ENCODE data around the gene KLK2.
A peak's percentile ranks its signal among the peaks of the same experiment; 100 is the strongest.
"Not testable (repeated sequence)": the region's sequence is repeated elsewhere in the genome, so short reads cannot be mapped to it uniquely, and the experiment has no call there.

Gene KLK2

GRCh38 chr19:50894478-50895356 is 21.5 kb downstream of the KLK2 start:
- H4K91ac ChIP-seq (ENCODE audit: low read length) = no peak overlapping the region
- H4K8ac ChIP-seq (ENCODE audit: low read length) = no peak overlapping the region
- no peak overlapping the region for H2AFZ ChIP-seq (ENCODE audit: low read depth, low read length)
- WGBS = 52% methylated on average over 10 of the region's 10 CpGs
- H3K9ac ChIP-seq (ENCODE audit: low read length) = no peak overlapping the region
- H3K14ac ChIP-seq (ENCODE audit: low read length in 2 of 2) = no peak overlapping the region
- no peak for DNase-seq
- H3K23ac ChIP-seq (ENCODE audit: low read length in 2 of 2) = no peak overlapping the region
- no peaks in the 10 kb centered on the region for H3K27me3 ChIP-seq (ENCODE audit: control insufficient read depth in 1 of 2, insufficient read depth in 1 of 2, low read length in 2 of 2)
- no peak overlapping the region for H3K27ac ChIP-seq (ENCODE audit: low read length, poor library complexity, severe bottlenecking)
- H3K79me1 ChIP-seq (replicated peaks; ENCODE audit: low read length, poor library complexity, severe bottlenecking) = no peaks in the 10 kb centered on the region
- H2BK120ac ChIP-seq (ENCODE audit: low read depth, low read length) = no peak overlapping the region
- H3K4me1 ChIP-seq (ENCODE audit: control insufficient read depth, insufficient read depth, low read depth, low read length) = peaks cover 1% of the 10 kb centered on the region
- no peak overlapping the region for H3K4me2 ChIP-seq (ENCODE audit: low read length, poor library complexity, severe bottlenecking)
- H3K18ac ChIP-seq (ENCODE audit: low read depth in 1 of 2, low read length in 2 of 2) = no peak overlapping the region
- no peak overlapping the region for H2BK12ac ChIP-seq (ENCODE audit: low read length in 2 of 2)
- no peak overlapping the region for H2BK15ac ChIP-seq (ENCODE audit: low read depth, poor library complexity, severe bottlenecking)
- H3K4me3 ChIP-seq (ENCODE audit: insufficient read depth in 1 of 2, low read depth in 1 of 2, low read length in 2 of 2) = no peak overlapping the region
- no peak overlapping the region for H3K4ac ChIP-seq (ENCODE audit: low read depth in 1 of 2, low read length in 2 of 2)
- no peak overlapping the region for H2AK5ac ChIP-seq (ENCODE audit: low read length, severe bottlenecking)
- H3K9me3 ChIP-seq (ENCODE audit: control insufficient read depth, low read length) = no peaks in the 10 kb centered on the region
- H3K36me3 ChIP-seq (ENCODE audit: control insufficient read depth in 1 of 2, insufficient read depth in 2 of 2, low read depth in 1 of 2, low read length in 2 of 2) = no peaks in the 10 kb centered on the region
- no peak overlapping the region for H2BK5ac ChIP-seq (ENCODE audit: low read depth, low read length, poor library complexity, severe bottlenecking)

GRCh38 chr19:50896089-50896590 is 22.9 kb downstream of the KLK2 start:
- not testable (repeated sequence) for H3K79me1 ChIP-seq (replicated peaks; ENCODE audit: low read length, poor library complexity, severe bottlenecking); H2AK5ac ChIP-seq (ENCODE audit: low read length, severe bottlenecking); H2BK15ac ChIP-seq (ENCODE audit: low read depth, poor library complexity, severe bottlenecking); H3K18ac ChIP-seq (ENCODE audit: low read depth in 1 of 2, low read length in 2 of 2); H3K4me1 ChIP-seq (ENCODE audit: control insufficient read depth, insufficient read depth, low read depth, low read length); DNase-seq; H3K27me3 ChIP-seq (ENCODE audit: control insufficient read depth in 1 of 2, insufficient read depth in 1 of 2, low read length in 2 of 2); H4K8ac ChIP-seq (ENCODE audit: low read length); H4K91ac ChIP-seq (ENCODE audit: low read length); H2BK5ac ChIP-seq (ENCODE audit: low read depth, low read length, poor library complexity, severe bottlenecking); H2BK120ac ChIP-seq (ENCODE audit: low read depth, low read length); H3K4ac ChIP-seq (ENCODE audit: low read depth in 1 of 2, low read length in 2 of 2); H3K36me3 ChIP-seq (ENCODE audit: control insufficient read depth in 1 of 2, insufficient read depth in 2 of 2, low read depth in 1 of 2, low read length in 2 of 2); H2BK12ac ChIP-seq (ENCODE audit: low read length in 2 of 2); H3K9me3 ChIP-seq (ENCODE audit: control insufficient read depth, low read length); H3K14ac ChIP-seq (ENCODE audit: low read length in 2 of 2); H3K27ac ChIP-seq (ENCODE audit: low read length, poor library complexity, severe bottlenecking); H3K23ac ChIP-seq (ENCODE audit: low read length in 2 of 2); H3K4me3 ChIP-seq (ENCODE audit: insufficient read depth in 1 of 2, low read depth in 1 of 2, low read length in 2 of 2); H2AFZ ChIP-seq (ENCODE audit: low read depth, low read length); H3K4me2 ChIP-seq (ENCODE audit: low read length, poor library complexity, severe bottlenecking)
- H3K9ac ChIP-seq (ENCODE audit: low read length) = peak overlapping the region; percentile 21
- WGBS = 84% methylated on average over 9 of the region's 9 CpGs

- Histone ChIP-seq H2BK120ac (ENCODE audit: low read depth, low read length) (no peak overlapping the region), H4K91ac (ENCODE audit: low read length) (no peak overlapping the region), H2BK5ac (ENCODE audit: low read depth, low read length, poor library complexity, severe bottlenecking) (no peak overlapping the region), H2BK15ac (ENCODE audit: low read depth, poor library complexity, severe bottlenecking) (no peak overlapping the region), H3K36me3 (ENCODE audit: control insufficient read depth in 1 of 2, insufficient read depth in 2 of 2, low read depth in 1 of 2, low read length in 2 of 2) (no peaks in the 10 kb centered on the region), H2AFZ (ENCODE audit: low read depth, low read length) (no peak overlapping the region), H3K27ac (ENCODE audit: low read length, poor library complexity, severe bottlenecking) (no peak overlapping the region), H2BK12ac (ENCODE audit: low read length in 2 of 2) (no peak overlapping the region), H3K79me1 (replicated peaks; ENCODE audit: low read length, poor library complexity, severe bottlenecking) (no peaks in the 10 kb centered on the region), H3K14ac (ENCODE audit: low read length in 2 of 2) (no peak overlapping the region), H3K4me2 (ENCODE audit: low read length, poor library complexity, severe bottlenecking) (no peak overlapping the region), H3K4me3 (ENCODE audit: insufficient read depth in 1 of 2, low read depth in 1 of 2, low read length in 2 of 2) (no peak overlapping the region), H3K27me3 (ENCODE audit: control insufficient read depth in 1 of 2, insufficient read depth in 1 of 2, low read length in 2 of 2) (no peaks in the 10 kb centered on the region), H3K23ac (ENCODE audit: low read length in 2 of 2) (no peak overlapping the region), H2AK5ac (ENCODE audit: low read length, severe bottlenecking) (no peak overlapping the region), H3K9me3 (ENCODE audit: control insufficient read depth, low read length) (no peaks in the 10 kb centered on the region), H3K4me1 (ENCODE audit: control insufficient read depth, insufficient read depth, low read depth, low read length) (no peaks in the 10 kb centered on the region), H4K8ac (ENCODE audit: low read length) (no peak overlapping the region), H3K9ac (ENCODE audit: low read length) (peak overlapping the region; percentile 23), H3K4ac (ENCODE audit: low read depth in 1 of 2, low read length in 2 of 2) (no peak overlapping the region), H3K18ac (ENCODE audit: low read depth in 1 of 2, low read length in 2 of 2) (no peak overlapping the region)
- WGBS = 60% methylated on average over 5 of the region's 6 CpGs
- DNase-seq = peak; percentile 1
Measured at GRCh38 chr19:50896591-50897190, 23.5 kb downstream of the KLK2 start.

GRCh38 chr19:50897191-50897607 is 24.0 kb downstream of the KLK2 start:
- H2AK5ac ChIP-seq (ENCODE audit: low read length, severe bottlenecking) = no peak overlapping the region
- DNase-seq = no peak
- no peak overlapping the region for H4K91ac ChIP-seq (ENCODE audit: low read length)
- no peak overlapping the region for H2BK15ac ChIP-seq (ENCODE audit: low read depth, poor library complexity, severe bottlenecking)
- H3K9ac ChIP-seq (ENCODE audit: low read length) = peak overlapping the region; percentile 23
- H2BK12ac ChIP-seq (ENCODE audit: low read length in 2 of 2) = no peak overlapping the region
- H2BK5ac ChIP-seq (ENCODE audit: low read depth, low read length, poor library complexity, severe bottlenecking) = no peak overlapping the region
- H4K8ac ChIP-seq (ENCODE audit: low read length) = no peak overlapping the region
- no peak overlapping the region for H3K23ac ChIP-seq (ENCODE audit: low read length in 2 of 2)
- no peak overlapping the region for H3K27ac ChIP-seq (ENCODE audit: low read length, poor library complexity, severe bottlenecking)
- no peak overlapping the region for H3K4me2 ChIP-seq (ENCODE audit: low read length, poor library complexity, severe bottlenecking)
- no peak overlapping the region for H2AFZ ChIP-seq (ENCODE audit: low read depth, low read length)
- no peak overlapping the region for H3K4me3 ChIP-seq (ENCODE audit: insufficient read depth in 1 of 2, low read depth in 1 of 2, low read length in 2 of 2)
- H3K79me1 ChIP-seq (replicated peaks; ENCODE audit: low read length, poor library complexity, severe bottlenecking) = no peaks in the 10 kb centered on the region
- H3K36me3 ChIP-seq (ENCODE audit: control insufficient read depth in 1 of 2, insufficient read depth in 2 of 2, low read depth in 1 of 2, low read length in 2 of 2) = no peaks in the 10 kb centered on the region
- no peak overlapping the region for H2BK120ac ChIP-seq (ENCODE audit: low read depth, low read length)
- H3K27me3 ChIP-seq (ENCODE audit: control insufficient read depth in 1 of 2, insufficient read depth in 1 of 2, low read length in 2 of 2) = no peaks in the 10 kb centered on the region
- no peak overlapping the region for H3K14ac ChIP-seq (ENCODE audit: low read length in 2 of 2)
- no peaks in the 10 kb centered on the region for H3K4me1 ChIP-seq (ENCODE audit: control insufficient read depth, insufficient read depth, low read depth, low read length)
- H3K4ac ChIP-seq (ENCODE audit: low read depth in 1 of 2, low read length in 2 of 2) = no peak overlapping the region
- 53% methylated on average over 2 of the region's 3 CpGs for WGBS
- no peaks in the 10 kb centered on the region for H3K9me3 ChIP-seq (ENCODE audit: control insufficient read depth, low read length)
- no peak overlapping the region for H3K18ac ChIP-seq (ENCODE audit: low read depth in 1 of 2, low read length in 2 of 2)
